GM23338 (cell line): ENCODE data around the gene FNDC3A. TPM values are rescaled to one million over a fixed set of nuclear protein-coding genes. Genes with fewer than 3 reads are reported as not detected.

Experiments used
- ETS1 ChIP-seq: IDR thresholded peaks from 2 replicates; pipeline ENCODE4 v1.6.1; 2016; ENCODE audit warnings: antibody characterized with exemption
- EZH2 ChIP-seq: fragments of 200-600 bp; sonication (generic); IDR thresholded peaks from one replicate; pipeline ENCODE4 v1.8.0; 2017; ENCODE audit warnings: antibody characterized with exemption, mild to moderate bottlenecking, low read depth; ENCODE audit not compliant: unreplicated experiment
- JUNB ChIP-seq: IDR thresholded peaks from one replicate; pipeline ENCODE4 v1.6.1; 2016; ENCODE audit warnings: antibody characterized with exemption; ENCODE audit not compliant: unreplicated experiment
- NANOG ChIP-seq: IDR thresholded peaks from 2 replicates; pipeline ENCODE4 v1.6.1; 2016; ENCODE audit warnings: antibody characterized with exemption, borderline replicate concordance
- POLR2AphosphoS5 ChIP-seq: IDR thresholded peaks from 2 replicates; pipeline ENCODE4 v1.6.1; 2016; ENCODE audit warnings: antibody characterized with exemption, low read depth
- REST ChIP-seq: IDR thresholded peaks from one replicate; pipeline ENCODE4 v1.6.1; 2018; ENCODE audit warnings: antibody characterized with exemption; ENCODE audit not compliant: unreplicated experiment
- STAT1 ChIP-seq: IDR thresholded peaks from one replicate; pipeline ENCODE4 v1.6.1; 2016; ENCODE audit warnings: antibody characterized with exemption; ENCODE audit not compliant: unreplicated experiment
- ZNF114 ChIP-seq: fragments of 250-450 bp; sonication (Bioruptor Pico); IDR thresholded peaks from 2 replicates; pipeline ENCODE4 v1.5.0; 2020; ENCODE audit warnings: mild to moderate bottlenecking, moderate library complexity
- ZNF462 ChIP-seq: fragments of 250-450 bp; sonication (Bioruptor Pico); IDR thresholded peaks from 2 replicates; pipeline ENCODE4 v1.5.0; 2020; ENCODE audit warnings: mild to moderate bottlenecking, moderate library complexity
- polyA plus RNA-seq: library from polyadenylated mRNA; unstranded; fragments of >200 nt; fragmentation: Nextera tagmentation; extraction: Ambion mirVana; gene quantifications from 2 replicates; pipeline ENCODE4 v1.2.1, GENCODE V29; 2016
- total RNA-seq: library from RNA; depleted of rRNA; stranded (reverse); fragments of >200 nt; shearing (Covaris generic); gene quantifications from 2 replicates; pipeline ENCODE4 v1.2.3, GENCODE V29; 2014

Gene FNDC3A
- total and polyA plus RNA-seq, 2 experiments from 2014 or later: 10.3 to 31.1 TPM

- TF ChIP-seq ZNF462 (no peak), ZNF114 (CRISPR knock-in tag) (no peak), POLR2AphosphoS5 (no peak), REST (no peak), EZH2 (no peak), JUNB (no peak), STAT1 (no peak), ETS1 (no peak), NANOG (no peak)
Measured at GRCh38 chr13:48983331-48983730, 7.6 kb downstream of the FNDC3A start (continued).
